GM21825 (cell line): ENCODE results near the gene PPFIA4.

Experiments
- ATAC-seq: cut with Tn5 transposase; IDR thresholded peaks from one replicate; pipeline ENCODE4 v1.9.1; 2021; ENCODE audit warnings: mild to moderate bottlenecking, moderate library complexity; ENCODE audit not compliant: unreplicated experiment

Gene PPFIA4

DNA sequence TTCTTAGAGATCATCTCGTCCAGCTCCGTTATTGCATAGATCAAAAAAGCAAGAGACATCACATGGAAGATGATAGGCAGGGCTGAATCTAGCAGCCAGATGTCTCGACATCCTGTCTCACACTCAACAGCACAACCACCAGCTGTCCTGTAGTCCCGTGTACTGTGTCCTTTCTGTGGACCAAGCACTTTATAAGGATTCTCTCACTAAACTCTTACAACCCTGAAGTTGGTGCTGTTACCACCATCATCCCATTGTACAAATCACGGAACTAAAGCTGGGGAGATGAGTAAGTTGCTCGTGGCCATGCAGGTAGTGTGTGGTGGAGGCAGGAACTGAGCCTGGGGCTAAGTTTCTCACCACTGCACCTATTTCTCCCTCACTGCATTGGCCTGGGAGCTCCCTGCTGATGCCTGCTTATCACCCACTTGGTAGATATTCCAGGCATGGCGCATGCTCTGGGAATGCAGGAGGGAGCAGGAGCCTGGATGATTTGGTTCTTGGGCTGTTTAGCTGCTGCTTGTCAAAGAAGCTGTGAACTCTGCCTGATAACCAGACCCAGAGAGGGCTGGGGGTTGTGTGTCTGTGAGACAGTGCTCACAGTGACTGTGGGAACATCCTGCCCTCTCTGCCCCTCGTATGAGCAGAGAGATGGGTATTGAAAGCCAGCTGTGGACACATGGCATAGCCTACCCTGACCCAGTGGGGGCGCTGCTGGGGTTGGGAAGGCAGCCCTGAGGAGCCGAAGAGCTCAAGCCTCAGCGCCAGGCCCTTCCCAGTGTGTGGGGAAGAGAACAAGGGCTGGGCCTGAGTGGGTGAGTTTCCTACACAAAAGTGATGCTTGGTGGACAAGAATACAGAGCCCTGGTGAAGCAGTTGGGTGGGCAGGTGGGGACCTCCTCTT is 13.6 kb downstream of the PPFIA4 start:
- ATAC-seq: no peak

DNA sequence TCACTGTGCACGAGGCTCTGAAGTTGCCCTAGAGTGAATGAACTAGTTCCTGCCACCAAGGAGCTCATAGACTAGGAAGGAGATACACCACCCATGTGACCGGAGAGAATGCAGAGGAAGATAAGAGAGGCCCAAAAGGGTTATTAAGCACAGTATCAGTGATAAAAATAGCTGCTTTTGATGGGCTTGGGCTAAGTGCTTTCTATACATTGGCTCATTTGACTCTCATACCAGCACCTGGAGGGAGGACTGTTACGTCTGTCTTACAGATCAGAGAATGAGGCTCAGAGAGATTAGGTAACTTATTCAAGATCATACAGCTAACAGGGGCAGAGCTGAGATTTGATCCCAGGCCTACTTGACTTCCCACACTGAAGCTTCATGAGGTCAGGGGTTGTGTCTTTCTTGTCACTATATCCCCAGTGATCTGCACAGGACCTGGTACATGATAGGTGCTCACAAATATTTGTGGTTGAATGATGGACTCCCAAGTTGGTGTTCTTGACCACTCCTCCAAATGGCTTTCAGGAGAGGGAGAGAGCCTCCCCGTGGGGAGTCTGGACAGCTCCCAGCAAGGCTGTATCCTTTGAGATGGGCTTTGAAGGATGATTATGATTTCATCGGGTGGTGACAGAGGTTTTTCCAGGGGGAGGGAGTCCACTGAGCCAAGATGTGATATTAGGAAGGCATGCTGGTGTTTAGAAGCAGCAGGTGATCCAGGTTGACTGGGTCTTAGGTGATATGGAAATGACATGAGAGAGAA is 14.4 kb downstream of the PPFIA4 start:
- no peak for ATAC-seq

DNA sequence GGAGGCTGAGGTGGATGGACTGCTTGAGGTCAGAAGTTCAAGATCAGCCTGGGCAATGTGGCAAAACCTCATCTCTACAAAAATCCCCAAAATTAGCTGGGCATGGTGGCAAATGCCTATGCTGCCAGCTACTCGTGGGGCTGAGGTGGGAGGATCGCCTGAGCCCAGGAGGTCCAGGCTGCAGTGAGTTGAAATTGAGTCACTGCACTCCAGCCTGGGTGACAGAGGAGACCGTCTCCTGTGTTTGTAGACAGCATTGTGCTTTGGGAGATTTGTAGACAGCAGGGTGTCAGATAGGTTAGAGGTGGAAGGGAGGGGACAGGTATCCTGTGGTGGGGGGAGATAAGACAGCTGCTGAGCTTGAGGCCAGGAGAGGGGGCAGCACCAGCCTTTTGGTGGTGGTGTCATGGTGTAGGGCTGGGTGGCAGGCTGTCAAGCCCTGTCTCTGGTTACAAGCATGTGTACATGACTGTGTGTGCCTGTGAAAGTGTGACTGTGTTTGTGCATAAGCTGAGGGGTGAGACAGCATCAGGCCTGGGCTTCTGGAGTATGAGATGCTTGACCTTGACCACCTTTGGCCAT is 15.2 kb downstream of the PPFIA4 start:
- no peak for ATAC-seq

GRCh38 chr1:203043830-203044545 is 17.7 kb downstream of the PPFIA4 start:
- no peak for ATAC-seq

- ATAC-seq: no peak
Measured at GRCh38 chr1:203044546-203045250, 18.4 kb downstream of the PPFIA4 start.

- ATAC-seq: no peak
Measured at GRCh38 chr1:203045336-203045735, 19.0 kb downstream of the PPFIA4 start.

DNA sequence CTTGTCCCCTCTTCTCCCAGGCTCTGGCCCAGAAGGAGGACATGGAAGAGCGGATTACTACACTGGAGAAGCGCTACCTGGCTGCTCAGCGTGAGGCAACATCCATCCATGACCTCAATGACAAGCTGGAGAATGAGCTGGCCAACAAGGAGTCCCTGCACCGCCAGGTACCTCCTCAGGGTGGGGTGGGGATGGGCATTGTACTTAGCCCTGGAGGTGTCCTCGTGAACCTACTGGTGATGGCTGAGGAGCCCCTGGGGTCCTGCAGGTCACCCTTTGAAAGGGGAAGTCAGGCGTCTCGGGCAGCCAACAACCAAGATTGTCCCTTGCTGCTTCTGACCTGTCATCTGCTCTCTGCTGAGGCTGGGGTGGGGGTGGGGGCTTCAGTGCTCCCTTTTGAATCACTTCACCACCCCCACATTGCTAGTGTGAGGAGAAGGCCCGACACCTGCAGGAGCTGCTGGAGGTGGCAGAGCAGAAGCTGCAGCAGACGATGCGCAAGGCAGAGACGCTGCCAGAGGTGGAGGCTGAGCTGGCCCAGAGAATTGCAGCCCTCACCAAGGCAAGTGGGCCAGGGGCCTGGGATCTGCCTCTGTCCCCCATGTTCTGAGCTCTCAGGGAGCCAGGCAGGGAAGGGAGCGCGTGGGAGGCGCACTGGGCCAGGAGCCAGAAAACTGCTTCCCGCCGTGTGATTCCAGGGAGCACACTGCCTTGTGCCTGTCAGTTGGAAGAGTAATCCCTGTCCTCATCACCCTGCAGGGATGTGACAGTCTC is 19.7 kb downstream of the PPFIA4 start:
- ATAC-seq: no peak

DNA sequence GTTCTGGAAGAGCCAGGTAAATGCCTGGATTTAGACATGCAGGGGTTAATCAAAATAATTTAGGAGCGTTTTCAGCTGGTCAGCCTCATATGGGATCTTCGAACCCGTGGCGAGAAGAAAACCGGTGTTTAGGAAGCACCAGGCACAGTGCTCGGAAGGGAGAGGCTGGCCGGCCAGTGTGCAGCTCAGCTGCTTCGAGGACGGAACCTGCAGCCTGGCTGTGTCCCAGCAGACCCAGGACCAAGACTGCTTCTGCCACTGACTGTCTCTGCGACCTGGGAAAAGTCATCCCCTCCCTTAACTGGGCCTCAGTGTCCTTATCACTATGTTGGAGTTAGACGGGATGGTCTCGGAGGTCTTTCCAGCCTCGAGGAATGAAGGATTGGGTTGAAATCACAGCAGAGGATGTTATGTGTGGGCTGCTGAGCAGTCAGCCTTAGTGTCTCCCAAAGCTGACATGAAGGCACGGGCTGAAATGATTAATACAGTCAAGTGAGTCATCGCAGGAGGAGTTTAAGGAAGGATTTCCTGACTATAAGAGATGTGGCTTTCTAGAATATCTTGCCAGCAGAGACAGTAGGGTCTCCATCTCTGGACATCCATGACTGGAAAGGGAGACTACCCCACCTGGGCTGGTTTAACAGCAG is 20.8 kb downstream of the PPFIA4 start:
- ATAC-seq: no peak

DNA sequence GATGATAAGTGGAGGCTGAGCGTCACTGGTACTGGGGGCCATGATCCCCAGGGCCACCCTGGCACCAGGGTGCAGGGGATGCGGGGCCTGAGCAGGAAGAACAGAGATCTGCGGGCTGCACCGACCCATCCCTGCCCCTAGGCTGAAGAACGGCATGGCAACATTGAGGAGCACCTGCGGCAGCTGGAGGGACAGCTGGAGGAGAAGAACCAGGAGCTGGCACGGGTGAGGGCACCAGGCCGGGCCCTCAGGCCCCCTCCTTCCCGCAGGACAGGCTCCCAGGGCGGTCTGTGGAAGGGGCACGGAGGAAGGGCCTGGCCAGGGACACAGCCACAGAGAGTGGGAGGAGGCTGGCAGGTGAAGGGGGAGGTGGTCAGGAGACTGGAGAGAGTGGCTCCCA is 21.8 kb downstream of the PPFIA4 start:
- no peak for ATAC-seq

DNA sequence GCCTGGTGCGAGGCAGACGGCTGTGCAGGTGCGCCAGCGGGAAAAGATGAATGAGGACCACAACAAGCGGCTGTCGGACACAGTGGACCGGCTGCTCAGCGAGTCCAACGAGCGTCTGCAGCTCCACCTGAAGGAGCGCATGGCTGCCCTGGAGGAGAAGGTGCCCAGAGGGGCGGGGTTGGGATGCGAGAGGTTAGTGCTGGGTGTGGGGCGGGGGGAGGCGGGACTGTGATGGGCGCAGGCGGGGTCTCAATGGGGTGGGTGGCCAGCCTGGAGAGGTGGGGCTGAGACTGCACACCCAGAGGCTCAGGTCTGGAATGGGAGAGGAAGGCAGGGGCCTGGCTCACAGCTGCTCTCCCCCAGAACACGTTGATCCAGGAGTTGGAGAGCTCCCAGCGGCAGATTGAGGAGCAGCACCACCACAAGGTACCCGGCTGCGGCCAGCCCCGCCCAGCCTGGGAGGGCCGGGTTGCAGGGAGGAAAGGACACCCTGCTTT is 22.3 kb downstream of the PPFIA4 start:
- no peak for ATAC-seq

- ATAC-seq: no peak
Measured at GRCh38 chr1:203049077-203049476, 22.8 kb downstream of the PPFIA4 start.

GRCh38 chr1:203049576-203050180 is 23.4 kb downstream of the PPFIA4 start:
- ATAC-seq: no peak

GRCh38 chr1:203050826-203051225 is 24.5 kb downstream of the PPFIA4 start:
- ATAC-seq: no peak

DNA sequence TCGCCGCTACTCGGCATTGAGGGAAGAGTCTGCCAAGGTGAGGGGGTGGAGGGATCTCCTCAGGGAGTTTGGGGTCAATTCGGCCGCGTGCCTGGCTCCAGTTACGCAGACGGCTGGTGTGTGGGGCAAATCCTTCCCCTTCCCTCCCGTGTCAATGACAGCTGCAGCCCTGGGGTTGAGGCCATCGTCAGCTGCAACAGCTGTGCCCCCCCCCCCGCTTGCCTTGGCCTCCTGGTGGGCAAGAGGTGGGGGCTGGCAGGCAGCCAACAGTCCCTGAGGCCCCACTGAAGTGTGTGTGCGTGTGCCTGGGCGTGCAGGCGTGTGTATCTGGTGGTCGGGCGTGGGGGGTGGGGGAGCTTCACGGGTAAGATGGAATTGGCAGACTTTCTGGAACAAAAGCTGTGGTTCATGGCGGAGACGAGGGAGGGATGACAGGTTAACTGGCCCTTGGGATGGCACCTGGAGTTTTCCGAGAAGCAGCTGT is 25.6 kb downstream of the PPFIA4 start:
- no peak for ATAC-seq

GRCh38 chr1:203052601-203053000 is 26.3 kb downstream of the PPFIA4 start:
- no peak for ATAC-seq

GRCh38 chr1:203054184-203054583 is 27.9 kb downstream of the PPFIA4 start:
- ATAC-seq: no peak

GRCh38 chr1:203054642-203055041 is 28.4 kb downstream of the PPFIA4 start:
- no peak for ATAC-seq

DNA sequence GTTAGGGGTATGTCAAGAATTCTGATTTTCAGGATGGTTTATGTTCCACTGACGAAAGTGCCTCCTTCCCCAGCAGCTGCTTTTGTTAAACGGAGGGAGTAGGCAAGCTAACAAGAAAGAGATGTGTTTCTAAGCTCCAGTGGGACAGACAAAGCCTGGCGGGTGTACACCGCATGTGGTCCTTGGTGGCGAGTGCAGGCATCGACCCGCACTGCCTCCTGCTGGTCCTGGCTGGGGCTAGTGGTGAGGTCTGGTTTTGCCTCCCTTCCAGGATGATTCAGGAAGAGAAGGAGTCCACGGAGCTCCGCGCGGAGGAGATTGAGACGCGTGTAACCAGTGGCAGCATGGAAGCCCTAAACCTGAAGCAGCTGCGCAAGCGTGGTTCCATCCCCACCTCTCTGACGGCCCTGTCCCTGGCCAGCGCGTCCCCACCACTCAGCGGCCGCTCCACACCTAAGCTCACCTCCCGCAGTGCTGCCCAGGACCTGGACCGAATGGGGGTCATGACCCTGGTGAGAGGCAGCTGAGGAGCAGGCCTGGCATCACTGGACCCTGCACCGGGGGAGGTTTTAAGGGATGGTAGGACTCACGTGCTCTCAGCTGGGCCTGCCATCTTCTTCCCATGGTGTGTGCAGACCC is 29.0 kb downstream of the PPFIA4 start:
- no peak for ATAC-seq
